HG03045 (cell line): Measurements from ENCODE around the gene ZSCAN5A.
"Not testable (repeated sequence)": the region's sequence is repeated elsewhere in the genome, so short reads cannot be mapped to it uniquely, and the experiment has no call there.

Experiments
- ATAC-seq: cut with Tn5 transposase; IDR thresholded peaks from one replicate; pipeline ENCODE4 v1.9.1; 2021; ENCODE audit warnings: mild to moderate bottlenecking, moderate library complexity; ENCODE audit not compliant: unreplicated experiment

Gene ZSCAN5A

DNA sequence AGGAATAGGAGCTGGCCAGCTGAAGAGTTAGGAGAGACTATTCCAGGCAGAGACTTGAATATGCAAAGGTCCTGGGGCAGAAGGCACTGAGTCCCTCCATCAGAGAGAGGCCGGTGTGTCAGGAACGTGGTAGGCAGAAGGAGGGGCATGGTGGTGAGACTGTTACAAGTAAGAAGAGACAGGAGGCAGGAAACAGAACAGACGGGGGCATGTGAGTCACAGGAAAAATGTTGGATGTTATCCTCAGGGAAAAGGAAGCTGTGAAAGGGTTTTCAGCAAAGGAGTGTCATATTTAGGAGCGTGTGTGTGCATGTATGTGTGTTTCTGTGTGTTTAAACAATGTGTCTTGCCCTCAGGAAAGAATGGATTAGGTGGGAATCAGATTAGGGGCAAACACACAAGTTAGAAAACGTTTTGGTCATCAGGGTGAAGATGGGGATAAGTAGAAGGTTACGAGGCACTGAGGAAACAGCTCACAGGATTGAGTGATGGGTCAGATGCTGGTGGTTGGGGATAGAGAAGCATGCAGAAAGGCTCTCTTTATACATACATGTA, 41.0 kb downstream of the ZSCAN5A start:
- no peak for ATAC-seq

DNA sequence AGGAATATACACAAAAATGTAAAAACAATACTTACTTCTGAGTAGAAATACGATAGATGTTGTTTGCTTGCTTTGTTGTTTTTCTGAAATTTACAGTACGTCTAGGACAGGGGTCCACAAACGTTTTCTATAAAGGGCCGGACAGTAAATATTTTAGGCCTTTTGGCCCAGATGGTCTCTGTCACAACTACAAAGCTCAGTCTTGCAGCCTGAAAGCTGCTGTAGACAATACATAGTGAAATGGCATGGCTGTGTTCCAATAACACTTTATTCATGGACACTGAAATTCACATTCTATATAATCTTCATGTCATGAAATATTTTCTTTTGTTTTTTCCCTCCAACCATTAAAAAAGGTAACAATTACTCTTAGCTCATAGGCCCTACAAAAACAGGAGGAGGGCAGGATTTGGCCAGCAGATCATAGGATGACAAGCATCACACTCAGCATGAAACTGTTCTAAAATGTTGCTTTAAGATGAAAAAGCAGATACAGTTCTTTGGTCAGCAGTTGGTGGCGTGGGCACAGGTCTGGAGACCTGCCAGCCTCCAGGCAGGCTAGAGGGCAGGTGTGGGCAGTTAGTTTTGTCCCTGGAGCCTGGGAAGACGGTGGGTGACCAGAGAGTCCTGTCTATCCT, 42.4 kb downstream of the ZSCAN5A start, which contains the start of gene EDDM13:
EDDM13 (plus strand) TSS at position 588 of the 638 bp plus-strand sequence. CDS start 87 bp downstream, outside the sequence.
- ATAC-seq: no peak

DNA sequence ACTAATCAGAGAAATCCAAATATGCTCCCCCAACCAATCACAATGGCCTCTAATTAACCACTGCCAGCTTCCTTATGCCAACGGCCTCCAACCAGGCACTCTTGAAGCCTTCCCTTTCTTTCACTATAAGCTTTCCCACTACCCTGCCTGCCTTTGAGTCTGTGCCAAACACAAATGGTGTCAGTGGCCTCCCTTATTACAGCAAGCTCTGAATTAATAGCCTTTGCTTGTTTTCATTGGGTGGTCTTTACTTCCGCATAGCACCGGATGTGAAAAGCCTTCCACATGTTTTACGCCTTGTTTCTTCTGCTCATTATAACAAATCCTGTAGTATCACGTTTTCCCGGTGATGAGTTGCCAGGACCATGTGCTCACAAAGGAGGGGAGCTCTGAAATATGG, 43.5 kb downstream of the ZSCAN5A start:
- no peak for ATAC-seq

DNA sequence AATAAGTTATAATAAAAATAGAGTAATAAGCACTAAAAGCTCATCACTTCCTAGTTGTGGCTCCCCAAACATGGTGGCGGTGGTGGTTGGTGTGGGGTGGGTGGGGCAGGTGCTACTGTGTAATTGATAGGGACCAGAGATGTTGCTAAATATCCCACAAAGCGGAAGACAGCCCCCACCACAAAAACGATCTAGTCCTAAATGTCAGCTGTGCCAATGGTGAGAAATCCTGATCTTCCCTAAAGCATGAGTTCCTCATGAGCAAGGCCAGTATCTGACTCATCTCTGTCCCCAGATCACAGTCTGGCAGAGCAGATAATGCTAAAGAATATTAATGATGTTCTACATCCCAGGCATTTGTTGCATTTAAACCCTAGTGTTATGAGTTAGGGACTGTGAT, 44.0 kb downstream of the ZSCAN5A start:
- no peak for ATAC-seq

DNA sequence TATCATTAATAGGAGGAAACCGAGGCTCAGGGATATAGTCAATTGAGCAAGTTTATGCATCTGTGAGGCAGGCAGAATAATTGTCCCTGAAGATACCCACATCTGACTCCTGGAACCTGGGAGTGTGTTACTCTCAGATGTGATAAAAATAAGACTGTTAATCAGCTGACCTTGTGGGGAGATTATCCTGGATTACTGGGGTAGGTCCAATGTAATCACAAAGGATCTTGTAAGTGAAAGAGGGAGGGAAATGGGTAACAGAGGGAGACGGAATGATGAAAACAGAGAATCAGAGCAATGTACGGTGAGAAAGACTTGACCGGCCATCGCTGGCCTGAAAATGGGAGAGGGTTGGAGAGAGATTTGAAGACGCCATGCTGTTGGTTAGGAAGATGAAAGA, 45.3 kb downstream of the ZSCAN5A start:
- ATAC-seq: no peak

DNA sequence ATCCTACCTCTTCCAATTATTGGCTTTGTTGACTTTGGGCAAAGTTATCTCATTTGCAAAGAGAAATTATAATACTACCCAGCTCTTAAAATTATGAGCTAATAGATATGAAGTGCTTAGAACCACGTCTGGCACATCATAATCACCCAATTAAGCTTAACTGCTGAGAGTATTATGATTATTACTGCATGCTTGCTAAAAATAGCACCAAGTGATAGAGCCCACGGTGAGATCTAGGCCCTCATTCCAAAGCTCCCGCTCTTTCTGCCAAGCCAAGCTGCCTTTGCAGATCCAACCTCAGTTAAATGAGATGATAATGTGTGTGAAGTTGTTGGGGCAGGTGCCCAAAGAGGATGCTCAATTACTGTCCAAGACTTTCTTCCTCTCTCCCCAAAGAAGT, 48.6 kb downstream of the ZSCAN5A start:
- ATAC-seq: no peak

DNA sequence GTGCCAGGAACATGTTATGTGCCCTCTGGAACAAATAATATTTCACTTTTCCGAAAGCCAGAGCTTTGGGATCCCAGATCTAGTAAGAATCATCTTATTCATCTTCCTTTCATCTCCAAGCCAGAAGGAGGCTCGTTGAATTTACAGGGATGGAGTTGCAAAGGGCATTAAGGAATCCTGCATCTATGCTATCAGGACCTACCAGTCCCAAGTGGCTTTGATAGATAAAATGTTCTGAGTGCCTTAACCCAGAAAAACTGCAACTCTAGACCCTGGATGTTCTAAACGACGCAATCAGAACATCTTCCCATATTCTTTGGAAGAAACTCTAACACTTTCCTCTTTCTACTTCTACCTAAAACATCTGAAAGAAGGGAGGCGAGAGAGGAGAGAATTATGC, 51.3 kb downstream of the ZSCAN5A start:
- no peak for ATAC-seq

DNA sequence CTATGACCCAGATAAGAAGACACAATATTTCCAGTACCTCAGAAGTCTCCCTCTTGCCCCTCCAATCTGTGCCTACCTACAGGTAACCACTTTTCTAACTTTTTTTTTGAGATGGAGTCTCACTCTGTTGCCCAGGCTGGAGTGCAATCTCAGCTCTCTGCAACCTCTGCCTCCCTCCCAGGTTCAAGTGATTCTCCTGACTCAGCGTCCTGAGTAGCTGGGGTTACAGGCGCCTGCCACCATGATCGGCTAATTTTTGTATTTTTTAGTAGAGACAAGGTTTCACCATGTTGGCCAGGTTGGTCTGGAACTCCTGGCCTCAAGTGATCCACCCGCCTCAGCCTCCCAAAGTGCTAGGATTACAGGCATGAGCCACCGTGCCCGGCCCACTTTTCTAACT, 52.7 kb downstream of the ZSCAN5A start:
- ATAC-seq: not testable (repeated sequence)

DNA sequence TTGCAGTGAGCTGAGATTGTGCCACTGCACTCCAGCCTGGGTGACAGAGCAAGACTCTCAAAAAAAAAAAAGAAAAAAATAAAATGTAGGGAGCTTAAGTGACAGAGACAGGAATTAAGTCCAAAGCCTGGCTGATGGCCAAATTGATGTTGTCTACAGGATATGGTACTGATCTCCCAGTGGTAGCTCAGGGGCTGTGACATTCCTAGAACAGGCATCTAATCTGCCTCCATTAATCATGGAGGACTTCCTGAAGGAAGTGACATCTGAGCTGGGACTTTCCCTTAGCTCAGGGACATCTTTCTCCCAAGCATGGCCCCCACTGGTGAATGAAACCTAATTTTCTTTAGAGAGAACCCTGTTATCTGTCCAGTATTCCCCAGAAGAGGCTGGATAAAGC, 53.5 kb downstream of the ZSCAN5A start:
- no peak for ATAC-seq

DNA sequence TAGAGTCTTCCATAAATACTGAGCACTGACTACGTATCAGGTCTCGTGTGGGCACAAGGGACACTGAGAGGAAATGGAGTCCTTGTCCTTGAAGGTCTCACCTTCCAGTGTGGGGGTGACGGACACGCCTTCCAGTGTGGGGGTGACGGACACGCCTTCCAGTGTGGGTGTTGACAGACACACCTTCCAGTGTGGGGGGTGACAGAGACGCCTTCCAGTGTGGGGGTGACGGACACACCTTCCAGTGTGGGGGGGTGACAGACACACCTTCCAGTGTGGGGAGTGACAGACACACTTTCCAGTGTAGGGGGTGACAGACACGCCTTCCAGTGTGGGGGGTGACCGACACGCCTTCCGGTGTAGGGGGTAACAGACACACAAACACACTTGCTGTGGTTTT, 56.4 kb downstream of the ZSCAN5A start:
- ATAC-seq: no peak

DNA sequence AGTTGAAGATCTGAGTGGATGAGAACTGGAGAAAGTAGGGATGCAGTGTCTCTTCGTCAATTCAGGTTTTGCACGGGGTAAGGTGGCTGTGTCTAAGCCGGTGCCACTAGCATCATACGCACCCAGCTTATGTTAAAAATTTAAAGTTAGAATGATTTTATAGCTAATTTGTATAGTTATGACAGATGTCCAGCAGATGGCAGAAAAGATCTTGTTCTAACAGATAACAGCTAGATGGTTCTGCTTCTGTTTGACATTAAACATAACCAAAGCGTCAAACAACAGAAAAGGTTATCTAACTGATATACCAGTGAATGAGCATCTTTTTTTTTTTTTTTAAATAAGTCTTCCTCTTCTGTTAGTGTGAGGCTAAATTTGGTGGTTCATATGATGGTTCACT, 60.9 kb downstream of the ZSCAN5A start:
- no peak for ATAC-seq

DNA sequence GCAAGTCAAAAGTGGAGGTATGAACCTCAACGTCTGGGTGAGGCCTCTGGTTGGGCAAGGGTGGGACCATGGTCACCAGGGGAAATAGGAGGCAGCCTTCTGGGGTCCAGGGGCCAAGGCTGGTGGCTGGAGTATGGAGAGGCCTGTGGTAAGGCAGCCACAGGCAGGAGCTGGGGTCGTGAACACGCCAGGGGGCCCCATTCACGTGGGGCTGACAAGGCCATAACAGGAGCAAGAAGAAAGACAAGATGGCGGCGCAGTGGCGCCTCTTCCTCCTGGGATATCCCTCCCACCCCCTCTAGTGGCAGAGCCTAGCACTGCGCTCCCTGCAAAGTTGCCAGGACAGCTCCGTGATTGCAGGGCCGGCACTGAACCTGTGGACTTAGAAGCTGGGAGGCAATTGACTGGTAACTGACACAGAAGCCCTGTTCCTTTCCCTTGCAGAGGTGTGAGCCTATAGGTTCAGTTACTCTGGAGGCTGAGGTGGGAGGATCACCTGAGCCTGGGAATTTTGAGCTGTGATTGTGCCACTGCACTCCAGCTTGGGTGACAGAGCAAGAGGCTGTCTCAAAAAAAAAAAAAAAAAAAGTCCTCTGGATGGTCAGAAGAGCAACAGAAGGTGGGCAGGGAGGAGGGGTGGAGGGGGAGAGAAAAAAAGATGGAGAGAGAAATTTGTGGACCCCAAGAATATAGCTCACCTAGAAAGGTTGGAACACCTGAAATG, 61.8 kb downstream of the ZSCAN5A start:
- no peak for ATAC-seq

DNA sequence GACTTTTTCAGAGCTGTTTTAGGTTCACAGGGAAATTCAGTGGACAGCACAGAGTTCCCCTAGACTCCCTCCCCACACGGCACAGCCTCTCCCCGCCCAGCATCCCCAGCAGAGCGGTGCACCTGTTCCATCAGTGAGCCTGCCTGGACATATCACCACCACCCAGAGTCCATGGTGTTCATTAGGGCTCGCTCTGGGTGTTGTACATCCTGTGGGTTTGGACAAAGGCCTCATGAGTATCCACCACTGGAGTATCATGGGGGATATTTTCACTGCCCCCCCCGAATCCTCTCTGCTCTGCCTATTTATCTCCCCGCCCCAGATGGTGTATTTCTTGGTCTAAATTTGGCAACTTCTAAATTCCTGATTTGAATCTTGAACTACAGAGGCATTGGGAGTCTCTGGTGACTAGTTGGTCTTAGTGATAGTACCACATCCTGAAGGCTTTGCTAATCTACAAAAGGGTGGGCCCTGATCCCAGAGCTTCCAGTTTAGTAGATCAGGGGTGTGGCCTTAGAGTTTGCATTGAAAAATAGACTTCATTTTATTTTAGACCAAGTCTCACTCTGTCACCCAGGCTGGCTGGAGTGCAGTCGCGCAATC, 65.8 kb downstream of the ZSCAN5A start:
- ATAC-seq: not testable (repeated sequence)

DNA sequence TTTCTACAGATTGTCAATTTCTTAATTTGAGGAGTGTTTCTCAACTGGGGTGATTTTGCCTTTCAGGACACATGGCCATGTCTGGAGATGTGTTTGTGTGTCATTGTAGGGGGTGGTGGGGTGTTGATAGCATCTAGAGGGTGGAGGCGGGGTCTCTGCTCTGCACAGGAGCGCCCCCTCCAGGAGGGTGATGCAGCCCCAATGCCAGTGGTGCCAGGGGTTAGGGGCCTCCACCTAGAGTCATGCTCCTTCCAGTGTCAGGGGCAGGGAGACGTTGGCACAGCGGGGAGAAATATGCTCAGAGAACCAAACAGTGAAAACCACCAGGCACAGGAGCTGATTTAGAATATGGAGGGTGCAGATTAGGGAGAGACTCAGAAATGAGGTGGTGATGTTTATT, 68.9 kb downstream of the ZSCAN5A start:
- not testable (repeated sequence) for ATAC-seq

DNA sequence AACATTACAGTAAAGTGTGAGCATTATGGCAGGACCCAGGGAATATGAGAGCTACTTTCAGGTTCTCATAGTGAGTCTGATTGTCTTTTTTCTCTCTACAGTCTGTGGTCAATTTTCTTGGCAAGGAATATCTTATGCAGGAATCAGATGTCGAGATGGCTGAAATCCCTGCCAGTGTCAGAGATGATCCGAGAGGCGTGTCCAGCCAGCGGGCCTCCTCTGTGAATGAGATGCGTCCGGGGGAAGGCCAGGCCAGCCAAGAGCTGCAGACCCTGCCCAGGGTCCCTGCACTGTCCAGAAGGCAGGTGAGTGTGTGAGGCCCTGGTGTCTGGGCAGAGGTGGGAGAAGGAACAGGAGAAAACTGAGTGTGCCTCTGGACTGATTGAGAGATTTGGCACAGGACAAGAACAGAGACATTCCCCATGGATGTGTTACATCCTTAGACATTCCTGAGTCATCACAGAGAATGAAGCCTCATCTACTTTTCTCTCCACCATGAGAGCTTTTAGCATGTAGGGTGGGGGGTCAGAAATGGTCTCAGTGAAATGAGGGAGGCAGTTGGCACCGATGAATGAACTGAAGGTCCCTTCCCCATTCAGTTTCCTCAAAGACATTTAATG, 69.4 kb downstream of the ZSCAN5A start:
- no peak for ATAC-seq

DNA sequence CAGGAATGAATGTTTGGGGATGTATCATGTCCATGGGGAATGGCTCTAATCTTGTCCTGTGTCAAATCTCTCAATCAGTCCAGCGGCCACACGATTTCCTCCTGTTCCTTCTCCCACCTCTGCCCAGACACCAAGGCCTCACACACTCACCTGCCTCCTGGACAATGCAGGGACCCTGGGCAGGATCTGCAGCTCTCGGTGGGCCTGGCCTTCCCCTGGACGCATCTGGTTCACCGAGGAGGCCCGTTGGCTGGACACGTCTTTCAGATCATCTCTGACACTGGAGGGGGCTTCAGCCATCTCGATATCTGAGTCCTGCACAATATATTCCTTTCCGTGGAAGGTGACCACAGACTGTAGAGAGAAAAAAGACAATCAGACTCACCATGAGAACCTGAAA, 91.2 kb downstream of the ZSCAN5A start:
- no peak for ATAC-seq

DNA sequence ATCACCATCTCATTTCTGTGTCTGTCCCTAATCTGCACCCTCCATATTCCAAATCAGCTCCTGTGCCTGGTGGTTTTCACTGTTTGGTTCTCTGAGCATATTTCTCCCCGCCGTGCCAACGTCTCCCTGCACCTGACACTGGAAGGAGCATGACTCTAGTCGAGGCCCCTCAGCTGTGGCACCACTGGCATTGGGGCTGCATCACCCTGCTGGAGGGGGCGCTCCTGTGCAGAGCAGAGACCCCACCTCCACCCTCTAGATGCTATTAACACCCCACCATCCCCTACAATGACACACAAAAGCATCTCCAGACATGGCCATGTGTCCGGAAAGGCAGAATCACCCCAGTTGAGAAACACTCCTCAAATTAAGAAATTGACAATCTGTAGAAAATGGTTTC, 91.7 kb downstream of the ZSCAN5A start:
- no peak for ATAC-seq

DNA sequence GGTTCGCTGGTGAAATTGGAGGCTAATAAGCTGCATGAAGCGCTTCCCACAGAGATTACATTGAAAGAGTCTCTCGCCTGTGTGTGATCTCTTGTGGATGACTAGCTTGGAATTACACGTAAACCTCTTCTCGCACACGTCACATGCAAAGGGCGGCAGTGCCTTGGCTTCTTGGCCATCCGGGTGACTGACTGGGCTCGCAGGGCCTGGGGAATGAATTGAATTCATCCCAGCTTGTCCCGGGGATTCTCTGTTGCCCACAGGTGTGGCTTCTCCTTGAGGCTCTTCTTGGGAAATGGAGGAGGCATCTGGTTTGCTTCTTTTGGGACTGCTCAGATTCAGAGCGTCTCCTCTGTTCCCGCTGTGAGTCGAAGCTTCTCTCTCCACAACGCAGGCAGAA, 92.8 kb downstream of the ZSCAN5A start:
- ATAC-seq: no peak

DNA sequence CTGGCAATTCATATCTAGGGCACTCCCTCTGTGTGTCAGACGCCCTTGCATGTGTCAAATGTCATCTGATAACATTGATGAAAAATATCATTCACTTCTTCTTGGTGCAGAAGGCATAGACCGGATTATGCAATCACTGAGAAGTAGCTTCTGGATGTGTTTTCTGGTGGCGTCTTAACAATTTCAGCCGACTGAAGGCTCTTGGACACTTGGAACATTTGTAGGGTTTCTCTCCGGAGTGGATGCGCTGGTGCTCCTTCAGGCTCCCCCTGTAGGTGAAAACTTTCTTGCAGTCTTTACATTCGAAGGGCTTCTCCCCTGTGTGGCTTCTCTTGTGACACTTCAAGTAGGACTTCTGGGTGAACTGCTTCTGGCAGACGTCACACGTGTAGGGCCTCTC, 93.2 kb downstream of the ZSCAN5A start:
- not testable (repeated sequence) for ATAC-seq

DNA sequence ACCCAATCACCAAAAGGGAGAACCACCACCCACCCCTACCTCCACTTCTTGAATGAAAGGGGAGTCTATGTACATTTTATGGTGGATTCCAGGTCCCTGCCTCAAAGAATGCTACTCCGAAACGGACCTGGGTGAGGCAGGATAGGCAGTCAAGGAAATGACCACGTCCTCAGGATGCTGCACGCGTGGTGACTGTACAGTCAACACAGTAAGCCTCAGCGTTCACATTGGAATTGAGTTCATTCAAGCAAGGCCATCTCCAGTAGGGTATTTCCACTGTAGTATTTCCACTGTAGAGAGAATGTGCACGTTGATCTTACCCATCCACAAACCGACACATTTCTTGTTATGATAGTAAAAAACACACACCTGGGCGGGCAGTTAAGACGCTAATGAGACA, 95.7 kb downstream of the ZSCAN5A start:
- ATAC-seq: no peak
